Left ventricle myocardium superior (tissue), 1 donor: ENCODE data around the gene XIRP1. TPM values are rescaled to one million over a fixed set of nuclear protein-coding genes. Genes with fewer than 3 reads are reported as not detected.
A peak's percentile ranks its signal among the peaks of the same experiment; 100 is the strongest.

Source experiments
- ATAC-seq: fragments of 200-7000 bp; cut with Tn5 transposase; one replicate; pipeline ENCODE4 v1.9.1; 2020; ENCODE audit warnings: mild to moderate bottlenecking, moderate library complexity
- DNase-seq: peaks from one replicate; pipeline ENCODE4 v3.0.0-alpha.2; 2020
- intact Hi-C: fragments of 100-400 bp; cut with micrococcal nuclease; formaldehyde crosslinking; loops from one replicate; pipeline ENCODE4 v1.11.0; 2022
- total RNA-seq: library from RNA; stranded (reverse); fragmentation: NEBNext Ultra II Directional; extraction: Animal tissue kit (Norgen Biotek cat#: 25700); gene quantifications from one replicate; pipeline ENCODE4 v1.2.1, GENCODE V29; 2021
- donor health status: DM: no; HTN: yes; CAD: no; lungs with severe emphysema.

Gene XIRP1
- total RNA-seq, 1 donor from 2014 or later: 263 TPM

DNA sequence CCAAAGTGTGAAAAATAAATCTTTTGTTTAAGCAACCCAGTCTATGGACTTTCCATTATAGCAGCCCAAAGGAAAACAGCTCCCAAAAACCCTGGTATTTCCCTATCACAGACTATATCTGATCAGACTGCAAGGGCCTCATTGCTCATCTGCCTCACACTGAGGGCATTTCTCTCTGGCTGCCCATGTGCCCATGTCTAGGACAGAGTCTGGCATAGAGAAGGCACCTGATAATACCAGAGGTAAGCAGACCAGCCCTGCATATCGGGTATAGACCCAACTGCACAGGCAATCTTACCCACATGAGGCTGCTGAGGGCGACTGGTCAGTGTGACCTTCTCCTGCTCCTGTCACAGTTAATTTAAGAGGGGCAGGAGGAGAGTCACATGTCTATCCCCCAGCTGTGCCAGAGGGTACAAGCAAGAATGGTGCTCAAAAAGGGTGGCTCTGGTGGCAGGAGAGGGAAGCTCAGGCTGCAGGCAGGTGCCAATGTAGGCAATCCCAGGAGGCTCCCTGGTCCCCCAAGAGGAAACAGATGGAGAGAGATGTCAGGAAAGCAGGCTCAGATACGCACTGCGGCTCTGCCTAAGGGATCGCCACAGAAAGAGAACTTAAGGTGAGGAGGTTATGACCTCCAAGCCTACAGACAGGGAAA, 42.1 kb downstream of the XIRP1 start:
- intact Hi-C loops: no loop called here
- ATAC-seq (no peak), DNase-seq (no peak)

DNA sequence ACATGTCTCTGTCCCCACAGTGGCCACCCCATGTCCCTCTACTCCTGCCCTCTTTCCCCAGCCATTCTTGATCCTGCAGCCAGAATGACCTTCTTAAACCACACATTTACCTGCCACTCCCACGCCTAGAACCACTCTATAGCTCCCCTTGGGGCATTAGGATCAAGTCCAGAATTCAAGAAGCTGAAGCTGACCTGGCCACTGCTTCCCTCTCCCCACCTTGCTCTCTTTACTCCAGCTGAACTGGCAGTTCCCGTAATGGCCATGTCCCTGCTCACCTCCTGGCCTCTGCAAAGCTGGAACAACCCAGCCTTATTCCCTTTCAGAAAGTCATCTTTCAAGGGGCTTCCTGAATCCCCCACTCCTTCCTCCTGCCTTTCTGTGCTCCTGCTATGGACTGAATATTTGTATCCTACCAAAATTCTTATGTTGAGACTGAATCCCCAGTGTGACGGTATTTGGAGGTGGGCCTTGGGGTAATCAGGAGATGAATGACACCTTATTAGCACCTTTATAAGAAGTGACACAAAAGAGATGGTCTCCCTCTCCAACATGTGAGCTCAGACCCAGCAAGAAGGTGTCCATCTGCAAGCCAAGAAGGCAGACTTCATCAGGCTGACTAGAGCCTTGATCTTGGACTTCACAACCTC, 42.8 kb downstream of the XIRP1 start:
- intact Hi-C loops: no loop called here
- ATAC-seq (no peak), DNase-seq (no peak)

DNA sequence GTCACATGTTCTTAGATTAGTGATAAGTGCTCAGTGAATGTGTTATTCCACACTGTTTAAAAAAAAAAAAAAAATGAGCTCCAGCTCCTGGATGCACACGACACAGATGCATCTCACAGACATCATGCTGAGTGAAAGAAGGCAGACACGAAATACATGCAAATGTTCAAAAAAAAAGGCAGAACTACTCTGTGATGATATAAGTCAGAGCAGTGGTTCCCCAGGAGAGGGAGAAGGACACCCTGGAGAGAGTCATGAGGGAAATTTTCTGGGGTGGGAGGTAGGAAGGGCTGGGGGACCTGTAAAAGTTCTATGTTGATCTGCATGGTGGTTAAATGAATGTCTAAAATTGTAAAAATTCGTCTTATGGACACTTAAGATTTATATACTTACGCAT, 43.3 kb downstream of the XIRP1 start:
- intact Hi-C loops: no loop called here
- no peak for ATAC-seq
- no peak for DNase-seq

DNA sequence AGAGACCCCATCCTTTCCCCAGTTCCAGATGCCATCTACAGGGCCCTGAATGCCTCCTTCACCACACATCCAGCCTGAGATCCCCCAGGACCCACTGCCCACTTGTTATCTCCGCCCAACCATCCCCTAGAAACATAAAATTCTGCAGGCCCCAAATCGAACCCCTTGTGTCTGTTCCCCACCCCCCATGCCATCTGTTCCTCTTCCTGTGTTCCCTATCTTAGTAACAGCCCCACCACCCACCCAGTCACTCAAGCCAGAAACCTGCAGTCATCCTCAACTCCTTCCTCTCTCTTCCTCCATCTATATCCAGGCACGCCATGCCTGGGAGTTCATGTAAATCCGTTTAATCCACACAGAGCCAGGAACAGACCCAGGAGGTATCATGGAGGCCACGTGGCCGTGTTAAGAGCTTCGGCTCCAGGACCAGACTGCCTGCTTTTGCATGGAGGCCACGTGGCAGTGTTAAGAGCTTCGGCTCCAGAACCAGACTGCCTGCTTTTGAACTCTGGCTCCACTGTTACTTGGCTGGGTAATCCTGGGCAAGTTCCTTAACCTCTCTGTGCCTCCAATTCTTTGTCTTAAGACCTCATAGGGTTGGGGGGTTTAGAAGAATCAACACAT, 43.8 kb downstream of the XIRP1 start:
- DNase-seq (no peak), ATAC-seq (no peak)
- intact Hi-C loops: no loop called here

GRCh38 chr3:39147711-39148434, 44.5 kb downstream of the XIRP1 start:
- DNase-seq (no peak), ATAC-seq (no peak)
- intact Hi-C loops: no loop called here

- intact Hi-C loops: no loop called here
- ATAC-seq (peak; percentile 56), DNase-seq (peak; percentile 79)
Observed at GRCh38 chr3:39146611-39147591, 45.5 kb downstream of the XIRP1 start.

DNA sequence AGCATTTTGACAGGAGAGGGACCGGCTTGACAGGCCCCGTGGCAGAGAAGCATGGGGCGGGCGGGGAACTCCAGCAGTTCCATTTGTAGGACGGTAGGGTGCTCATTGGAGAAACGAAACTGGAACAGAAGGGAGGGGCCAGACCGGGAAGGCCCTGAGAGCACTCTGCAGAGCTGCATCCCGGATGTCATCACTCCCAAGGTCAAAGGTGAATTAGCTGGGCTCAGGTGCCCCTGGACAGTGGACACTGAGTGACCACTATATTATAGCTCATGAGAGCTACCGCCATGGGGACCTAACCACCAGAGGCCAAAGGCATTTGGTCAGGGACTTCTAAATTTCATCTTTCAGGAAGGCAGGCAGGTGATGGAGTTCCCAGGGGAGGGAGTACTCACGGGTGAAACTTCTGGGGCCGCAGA, 46.3 kb downstream of the XIRP1 start:
- ATAC-seq (no peak), DNase-seq (peak; percentile 59)
- intact Hi-C loops: no loop called here

GRCh38 chr3:39144748-39145380, 47.5 kb downstream of the XIRP1 start:
- no peak for ATAC-seq

GRCh38 chr3:39144095-39144747, 48.2 kb downstream of the XIRP1 start:
- intact Hi-C loops: no loop called here
- ATAC-seq (no peak), DNase-seq (no peak)

More at GRCh38 chr3:39144748-39145380, 47.5 kb downstream of the XIRP1 start:
- DNase-seq: no peak
- intact Hi-C loops: no loop called here

DNA sequence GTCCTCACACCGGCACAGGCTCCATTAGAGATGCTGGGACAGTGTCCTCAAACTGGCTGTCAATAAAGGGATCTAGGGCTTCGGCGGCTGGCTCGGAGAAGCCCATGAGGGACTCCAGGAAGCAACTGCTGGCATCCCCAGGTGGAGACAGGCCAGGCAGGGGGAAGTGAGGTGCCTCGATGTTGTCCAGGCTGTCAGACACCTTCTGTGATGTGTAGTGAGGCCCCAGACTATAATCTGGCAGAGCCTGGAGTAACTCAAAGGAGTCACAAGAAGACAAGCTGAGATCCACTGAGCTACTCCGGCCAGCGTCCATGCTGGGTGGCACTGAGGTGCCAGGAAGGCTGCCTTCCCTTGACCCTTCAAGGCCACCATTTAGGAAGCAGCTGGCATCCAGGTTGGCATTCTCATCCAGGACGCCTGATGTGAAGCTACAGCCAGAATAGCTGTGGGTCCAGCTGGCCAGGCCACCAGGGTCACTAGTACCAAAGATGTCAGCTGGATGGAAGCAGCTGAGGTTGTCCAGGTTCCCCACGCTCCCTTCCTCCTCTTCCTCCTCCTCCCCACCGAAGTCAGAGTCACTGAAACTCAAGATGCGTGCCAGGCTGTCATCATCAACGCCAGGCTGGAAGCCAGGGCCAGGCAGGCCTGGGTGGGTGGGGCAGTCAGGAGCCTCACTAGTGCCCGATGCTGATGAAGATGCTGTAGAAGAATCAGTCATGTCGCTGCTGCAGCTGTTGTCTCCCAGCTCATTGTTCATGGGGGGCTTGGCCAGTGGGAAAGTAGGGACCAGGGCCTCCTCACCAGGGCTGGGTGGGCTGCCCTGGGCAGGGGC, 49.1 kb downstream of the XIRP1 start:
- intact Hi-C loops: no loop called here
- ATAC-seq: no peak

DNA sequence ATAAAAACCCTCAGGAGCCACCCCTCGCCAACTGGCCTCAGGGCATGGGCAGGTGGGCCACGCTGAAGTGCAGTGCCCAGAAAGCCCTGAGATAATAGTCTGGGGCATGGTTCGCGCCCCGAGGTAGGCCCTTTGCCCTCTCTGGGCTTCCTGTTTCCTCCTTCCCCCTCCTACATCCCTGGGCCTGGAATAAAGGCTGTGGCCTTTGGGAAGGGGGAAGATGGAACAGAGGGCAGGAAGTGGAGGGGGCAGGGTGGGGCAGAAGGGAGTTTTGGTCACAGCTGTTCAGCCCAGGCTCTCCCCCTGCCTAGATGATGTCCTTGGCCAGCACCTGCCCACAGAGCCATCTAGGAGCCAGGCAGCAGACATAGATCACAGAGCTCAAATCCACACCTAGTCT, 50.3 kb downstream of the XIRP1 start:
- ATAC-seq (peak; percentile 7), DNase-seq (no peak)
- intact Hi-C loops: no loop called here

More for the DNA sequence above, 49.1 kb downstream of the XIRP1 start:
- no peak for DNase-seq

DNA sequence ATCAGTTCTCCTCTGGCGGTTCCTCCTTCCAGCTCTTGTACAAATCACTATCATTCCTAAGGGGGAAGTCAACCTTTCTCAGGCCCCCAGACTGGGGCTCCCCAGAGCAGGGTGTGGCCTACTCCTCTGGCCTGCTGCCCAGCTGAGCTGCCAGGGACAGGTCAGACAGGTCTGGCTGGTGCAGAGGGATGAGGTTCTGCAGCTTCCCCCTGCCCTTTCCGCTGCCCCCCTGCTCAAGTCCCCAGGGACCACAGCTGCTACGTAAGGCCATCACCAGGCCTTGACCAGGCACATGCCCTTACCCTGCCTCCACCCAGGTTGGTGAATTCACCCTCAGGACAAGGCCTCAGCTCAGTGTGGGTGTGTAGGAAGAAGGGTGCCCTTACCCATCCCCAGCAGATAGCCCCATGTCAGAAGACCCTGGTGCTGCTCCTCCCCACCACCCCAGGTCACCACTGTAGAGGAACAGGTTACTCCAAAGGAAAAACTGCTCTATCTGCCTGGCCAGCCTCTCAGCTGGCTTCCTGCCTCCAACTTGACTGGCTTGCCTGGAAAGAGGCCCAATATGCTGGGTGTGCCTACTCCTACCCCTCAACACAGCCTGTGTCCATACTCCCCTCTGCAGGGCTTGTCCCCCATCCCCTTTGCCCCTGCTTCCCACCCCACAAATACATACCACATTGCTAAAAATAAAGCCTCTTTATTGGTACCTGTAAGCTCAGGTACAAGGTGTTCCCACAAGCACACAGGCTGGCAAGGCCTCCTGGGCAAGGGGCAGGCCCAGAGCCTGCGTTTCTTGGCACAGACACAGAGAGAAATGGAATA, 51.0 kb downstream of the XIRP1 start:
- ATAC-seq (peak; percentile 65), DNase-seq (peak; percentile 75)
- intact Hi-C loops: no loop called here

- no peak for ATAC-seq
- no peak for DNase-seq
- intact Hi-C loops: no loop called here
Observed at GRCh38 chr3:39140341-39140971, 51.9 kb downstream of the XIRP1 start.

DNA sequence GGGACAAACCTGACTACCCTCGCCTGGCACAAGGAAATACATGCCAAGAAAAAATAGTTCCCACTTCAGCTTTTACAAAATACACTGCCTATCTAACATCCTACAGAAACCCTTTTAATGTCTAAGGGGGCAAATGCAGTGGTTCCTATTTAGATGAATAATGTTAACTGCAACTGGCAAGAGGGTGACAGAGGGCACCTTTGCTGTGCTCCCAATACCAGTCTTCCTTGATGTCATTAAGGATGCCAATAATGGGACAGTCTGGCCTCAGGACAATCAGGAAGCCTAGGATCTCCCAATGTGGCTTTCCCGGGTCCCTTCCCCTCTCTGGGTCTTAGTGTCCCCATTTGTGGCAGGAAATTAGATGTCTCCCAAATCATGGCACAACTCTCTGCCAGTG, 53.0 kb downstream of the XIRP1 start:
- DNase-seq: no peak
- intact Hi-C loops: no loop called here
- ATAC-seq: no peak

DNA sequence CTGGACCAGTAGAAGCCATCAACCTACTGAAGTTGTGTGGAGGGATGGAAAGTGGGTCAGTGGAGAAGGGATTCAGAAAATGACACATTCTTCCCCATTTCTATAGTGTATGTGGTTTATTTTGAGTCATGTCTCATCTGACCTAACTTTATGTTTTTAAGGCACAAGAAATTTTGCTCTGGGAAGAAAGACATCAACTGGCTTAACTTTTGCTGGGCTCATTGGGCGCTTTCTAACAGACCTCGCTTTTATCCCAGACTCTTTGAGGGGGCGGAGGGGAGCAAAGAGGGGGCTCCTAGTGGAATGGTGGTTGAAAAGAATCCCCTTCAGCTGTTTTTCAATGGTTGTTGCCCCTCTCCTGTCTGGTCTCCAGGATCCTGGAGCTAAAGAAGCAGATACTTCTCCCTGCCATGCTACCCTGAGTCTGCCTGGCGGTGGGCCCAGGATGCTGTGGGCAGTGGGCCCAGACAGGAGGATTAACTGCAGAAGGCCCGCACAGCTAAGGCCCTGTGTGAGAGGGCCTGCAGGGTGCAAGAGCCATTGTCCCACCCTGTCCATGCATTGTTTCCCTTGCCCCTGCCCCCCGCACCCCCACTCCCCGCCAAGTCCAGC, 53.5 kb downstream of the XIRP1 start:
- ATAC-seq (peak; percentile 66), DNase-seq (peak; percentile 87)
- intact Hi-C loops: no loop called here
